Kidney epithelial cell (primary cell): ENCODE data around the gene SLX9. TPM values are rescaled to one million over a fixed set of nuclear protein-coding genes. Genes with fewer than 3 reads are reported as not detected.

Experiments
- DNase-seq: peaks from one replicate; pipeline ENCODE4 v3.0.0-alpha.2; 2010; ENCODE audit warnings: low read depth
- H3K27me3 ChIP-seq: 2 replicates; pipeline ENCODE4 v1.6.0; 2011; ENCODE audit warnings: low read length; ENCODE audit not compliant: control insufficient read depth, insufficient read depth
- H3K36me3 ChIP-seq: 2 replicates; pipeline ENCODE4 v1.5.1; 2011; ENCODE audit warnings: low read length; ENCODE audit not compliant: control insufficient read depth, insufficient read depth
- H3K4me3 ChIP-seq: 2 replicates; pipeline ENCODE4 v1.5.1; 2011; ENCODE audit warnings: low read depth, mild to moderate bottlenecking, control low read depth, low read length
- CTCF ChIP-seq: IDR thresholded peaks from 2 replicates; pipeline ENCODE4 v1.5.1; 2011; ENCODE audit warnings: mild to moderate bottlenecking, moderate library complexity, low read length, control low read depth, inconsistent platforms; ENCODE audit not compliant: insufficient read depth, poor library complexity, severe bottlenecking
- total RNA-seq: library from RNA; depleted of rRNA; stranded (reverse); fragments of >200 nt; gene quantifications from 2 replicates; pipeline ENCODE4 v1.2.3, GENCODE V29; 2015

Gene SLX9
- total RNA-seq, 1 donor from 2014 or later: 38.6 TPM

- TF ChIP-seq CTCF: peak; percentile 20
- Histone ChIP-seq H3K27me3 (no peaks in the 10 kb centered on the region), H3K4me3 (no peak overlapping the region), H3K36me3 (no peaks in the 10 kb centered on the region)
- DNase-seq: no peak
These were observed 73.5 kb downstream of the SLX9 start for GRCh38 chr21:45013260-45013841.

- H3K27me3 ChIP-seq: peaks cover 2% of the 10 kb centered on the region
- H3K36me3 ChIP-seq: no peaks in the 10 kb centered on the region
- TF ChIP-seq CTCF: no peak
These were observed 75.1 kb downstream of the SLX9 start for GRCh38 chr21:45014747-45015468.

GRCh38 chr21:45015469-45015860 is 75.6 kb downstream of the SLX9 start:
- H3K36me3 ChIP-seq: no peaks in the 10 kb centered on the region
- no peak for DNase-seq
- peaks cover 2% of the 10 kb centered on the region for H3K27me3 ChIP-seq
- H3K4me3 ChIP-seq: no peak overlapping the region
- TF ChIP-seq CTCF: no peak

More at GRCh38 chr21:45014747-45015468, 75.1 kb downstream of the SLX9 start:
- no peak overlapping the region for H3K4me3 ChIP-seq
- DNase-seq: no peak

- no peaks in the 10 kb centered on the region for H3K36me3 ChIP-seq
- H3K27me3 ChIP-seq: peaks cover 2% of the 10 kb centered on the region
- H3K4me3 ChIP-seq: no peak overlapping the region
- no peak for TF ChIP-seq CTCF
- no peak for DNase-seq
These were observed 76.2 kb downstream of the SLX9 start for GRCh38 chr21:45016031-45016405.

GRCh38 chr21:45016406-45017038 is 76.7 kb downstream of the SLX9 start:
- H3K27me3 ChIP-seq: peaks cover 2% of the 10 kb centered on the region
- no peak for DNase-seq
- no peak overlapping the region for H3K4me3 ChIP-seq
- H3K36me3 ChIP-seq: no peaks in the 10 kb centered on the region
- TF ChIP-seq CTCF: no peak
